ENCODE data around the gene YPEL4.
"Not testable (repeated sequence)": the region's sequence is repeated elsewhere in the genome, so short reads cannot be mapped to it uniquely, and the experiment has no call there.

Gene YPEL4
- total RNA-seq = 1.9 to 3.4 reads per million in 2 donors

GRCh38 chr11:57649826-57650738, at the start of gene YPEL4:
Gene YPEL4 (minus strand): TSS chr11:57649912. CDS start chr11:57647107, 2,805 bp downstream.
- DNase-seq = peak; percentile 25 to 88 (median 62)

GRCh38 chr11:57698843-57699365, 49.2 kb upstream of the YPEL4 start:
- DNase-seq = no peak

- not testable (repeated sequence) for DNase-seq
These were observed 40.8 kb upstream of the YPEL4 start for GRCh38 chr11:57690474-57690873.

GRCh38 chr11:57681168-57681567, 31.5 kb upstream of the YPEL4 start:
- no peak for DNase-seq

- DNase-seq = no peak
These were observed 30.8 kb upstream of the YPEL4 start for GRCh38 chr11:57680552-57680874.

GRCh38 chr11:57679396-57679795, 29.7 kb upstream of the YPEL4 start:
- DNase-seq = no peak

GRCh38 chr11:57675176-57675941, 25.6 kb upstream of the YPEL4 start:
- no peak for DNase-seq

GRCh38 chr11:57674251-57674650, 24.5 kb upstream of the YPEL4 start:
- no peak for DNase-seq

GRCh38 chr11:57668434-57668782, 18.7 kb upstream of the YPEL4 start:
- DNase-seq = peak in 3 of 5 experiments; percentile 31 to 61 (median 45)

GRCh38 chr11:57667736-57668433, 18.2 kb upstream of the YPEL4 start, which contains the start of gene ZDHHC5:
Gene ZDHHC5 (plus strand): TSS chr11:57668114. CDS start chr11:57673091, 4,977 bp downstream.
- DNase-seq = peak; percentile 98 to 100 (median 100)

GRCh38 chr11:57667117-57667735, 17.5 kb upstream of the YPEL4 start:
- DNase-seq = peak; percentile 82 to 99 (median 94)

GRCh38 chr11:57663975-57664374, 14.3 kb upstream of the YPEL4 start:
- no peak for DNase-seq

GRCh38 chr11:57662893-57663292, 13.2 kb upstream of the YPEL4 start:
- no peak for DNase-seq

GRCh38 chr11:57659669-57660068, 10.0 kb upstream of the YPEL4 start:
- DNase-seq = no peak

GRCh38 chr11:57658023-57658361, 8.3 kb upstream of the YPEL4 start:
- peak in 1 of 5 experiments; percentile 32 for DNase-seq

GRCh38 chr11:57657194-57658022, 7.7 kb upstream of the YPEL4 start, which contains the start of gene CLP1:
Gene CLP1 (plus strand): TSS chr11:57657762. CDS start chr11:57659477, 1,715 bp downstream.
- peak; percentile 93 to 99 (median 98) for DNase-seq

GRCh38 chr11:57656885-57657193, 7.1 kb upstream of the YPEL4 start:
- no peak for DNase-seq

- DNase-seq = no peak
These were observed 3.5 kb upstream of the YPEL4 start for GRCh38 chr11:57653163-57653562.

GRCh38 chr11:57652662-57653061, 3.0 kb upstream of the YPEL4 start:
- DNase-seq = no peak

- peak in 2 of 5 experiments; percentile 57 to 69 for DNase-seq
These were observed 2.5 kb upstream of the YPEL4 start for GRCh38 chr11:57652230-57652629.

- DNase-seq = no peak
These were observed 1.7 kb upstream of the YPEL4 start for GRCh38 chr11:57651408-57651807.

GRCh38 chr11:57650739-57651090, 1.0 kb upstream of the YPEL4 start:
- no peak for DNase-seq

Data from T-helper 2 cell (primary cell).